HTR-8/SVneo (cell line): ENCODE measurements around the gene EGF.

Experiments
- DNase-seq: peaks from one replicate; pipeline ENCODE4 v3.0.0; 2011; ENCODE audit warnings: low spot score, mixed read lengths; ENCODE audit not compliant: insufficient read length
- FAIRE-seq: peaks from 2 replicates; lab custom pipeline; 2011; peaks lifted over from hg19 to GRCh38; lab: Jason Lieb, UNC

The EGF gene

DNA sequence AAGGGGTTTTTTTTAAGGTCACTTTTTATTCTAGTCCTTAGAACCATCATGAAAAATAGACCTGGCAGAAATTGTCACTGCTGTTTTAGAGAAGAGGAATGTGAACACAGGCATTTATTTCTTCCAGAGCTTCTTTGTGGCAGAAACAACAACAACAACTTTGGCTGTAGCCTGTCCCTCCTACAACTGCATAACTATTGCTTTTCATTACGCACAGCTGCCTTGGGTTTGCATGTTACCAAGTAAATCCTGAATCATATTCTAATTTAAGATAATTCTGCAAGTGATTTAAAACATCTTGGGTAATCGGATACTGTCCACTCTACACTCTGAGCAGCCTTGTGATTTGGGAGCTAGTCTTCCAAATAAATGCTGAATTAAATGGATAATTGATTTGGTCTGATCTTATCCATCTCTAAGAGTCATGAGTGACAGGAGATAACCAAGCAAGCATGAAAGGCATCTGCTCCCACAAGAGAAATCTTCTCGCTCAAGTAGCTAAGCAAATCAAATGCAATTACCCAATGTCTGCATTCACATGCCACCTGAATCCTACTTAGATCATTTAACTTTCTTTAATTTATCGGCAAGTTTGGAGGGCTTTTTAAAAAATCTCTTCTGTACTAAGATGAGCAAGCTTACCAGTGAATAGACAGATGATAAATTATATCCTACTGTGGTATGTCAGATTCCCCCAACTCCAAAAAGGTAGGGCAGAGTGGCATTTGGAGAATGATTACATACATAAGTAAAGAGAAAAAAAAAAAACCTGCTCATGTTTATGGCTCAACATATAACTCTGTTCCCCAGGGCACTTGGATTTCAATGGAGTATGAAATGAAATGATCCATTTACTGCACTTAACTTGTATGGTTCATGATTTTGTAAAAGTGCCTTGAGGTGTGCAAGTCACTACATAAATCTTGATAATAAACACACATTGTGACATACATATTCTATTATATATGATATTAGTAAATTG lies 73.6 kb downstream of the EGF start:
- DNase-seq: no peak
- FAIRE-seq: no peak

DNA sequence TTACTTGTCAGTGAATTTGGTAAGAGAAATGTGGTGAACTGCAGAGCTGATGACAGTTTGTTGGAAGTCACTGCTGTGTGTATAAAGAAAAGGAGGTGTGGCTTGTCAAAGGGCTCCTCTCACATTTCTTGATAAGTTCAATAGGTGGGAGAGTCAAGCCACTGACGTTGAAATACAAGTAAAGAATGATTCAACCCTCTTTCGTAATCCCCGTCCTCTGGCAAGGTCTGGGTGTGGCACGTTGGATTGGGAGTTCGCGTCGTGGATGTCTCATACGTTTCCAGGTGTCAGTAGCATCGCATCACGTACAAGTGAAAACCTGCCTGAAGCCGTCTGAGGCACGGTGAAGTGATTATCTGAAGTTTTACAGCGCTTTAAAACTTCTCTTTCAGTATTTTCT lies 76.4 kb downstream of the EGF start:
- FAIRE-seq: no peak
- DNase-seq: peak; percentile 20

DNA sequence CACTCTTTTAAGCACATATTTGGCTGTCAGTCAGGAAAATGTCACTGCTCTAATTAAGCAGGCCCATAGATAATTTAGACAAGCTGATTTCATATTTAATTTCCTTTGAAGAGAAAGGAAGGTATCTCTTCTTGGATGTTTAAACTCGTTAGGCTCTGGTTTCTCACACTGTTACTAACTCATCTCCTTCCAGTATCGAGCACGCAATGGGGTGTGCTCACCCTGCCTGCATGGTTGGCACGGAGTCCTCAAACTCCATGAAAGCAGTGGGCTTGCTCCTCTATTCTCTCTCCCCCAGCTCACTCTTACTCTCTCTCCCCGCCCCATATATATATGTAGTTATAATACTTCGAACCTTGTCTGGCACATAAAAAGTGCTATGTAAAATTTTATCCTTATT lies 76.9 kb downstream of the EGF start:
- FAIRE-seq: no peak

DNA sequence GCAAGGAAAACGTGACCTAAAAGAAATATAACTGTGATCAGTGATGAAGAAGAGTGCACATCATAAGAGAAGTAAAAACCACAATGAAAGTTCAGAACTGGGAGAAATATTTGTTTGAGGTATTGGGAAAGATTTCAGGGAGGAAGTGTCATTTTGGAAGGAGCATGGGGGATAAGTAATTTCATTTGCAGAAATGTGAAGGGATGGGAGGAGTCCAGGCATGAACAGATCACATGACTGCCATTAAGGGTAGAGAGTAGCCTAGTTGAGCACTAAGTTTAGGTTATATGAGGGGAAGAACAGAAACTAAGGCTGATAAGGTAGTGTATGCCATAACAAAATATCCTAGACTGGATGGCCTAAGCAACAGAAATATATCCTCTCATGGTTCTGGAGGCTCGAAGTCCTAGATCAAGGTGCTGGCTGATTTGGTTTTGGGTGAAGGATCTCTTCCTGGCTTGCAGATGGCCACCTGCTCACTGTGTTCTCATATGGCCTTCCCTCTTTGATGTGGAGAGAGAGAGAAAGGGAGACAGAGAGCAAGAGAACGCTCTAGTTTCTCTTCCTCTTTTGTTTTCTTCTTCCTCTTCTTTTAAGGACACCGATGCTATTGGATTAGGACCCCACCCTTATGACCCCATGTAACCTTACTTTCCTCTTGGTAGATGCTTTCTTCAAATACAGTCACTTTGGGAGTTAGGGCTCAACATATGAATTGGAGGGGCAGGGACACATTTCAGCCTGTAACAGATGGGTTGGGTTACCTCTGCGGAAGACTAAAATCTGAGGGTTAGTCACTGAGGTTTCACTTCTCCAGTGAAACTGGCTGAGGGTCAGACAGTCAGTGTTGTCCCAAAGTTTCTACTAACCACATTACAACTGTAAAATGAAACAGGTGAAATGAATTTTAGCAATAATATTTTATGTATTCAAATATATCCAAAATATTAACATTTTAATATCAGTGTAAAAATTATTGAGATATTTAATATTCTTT lies 77.9 kb downstream of the EGF start:
- no peak for DNase-seq

More for the DNA sequence above, 76.9 kb downstream of the EGF start:
- DNase-seq: no peak

DNA sequence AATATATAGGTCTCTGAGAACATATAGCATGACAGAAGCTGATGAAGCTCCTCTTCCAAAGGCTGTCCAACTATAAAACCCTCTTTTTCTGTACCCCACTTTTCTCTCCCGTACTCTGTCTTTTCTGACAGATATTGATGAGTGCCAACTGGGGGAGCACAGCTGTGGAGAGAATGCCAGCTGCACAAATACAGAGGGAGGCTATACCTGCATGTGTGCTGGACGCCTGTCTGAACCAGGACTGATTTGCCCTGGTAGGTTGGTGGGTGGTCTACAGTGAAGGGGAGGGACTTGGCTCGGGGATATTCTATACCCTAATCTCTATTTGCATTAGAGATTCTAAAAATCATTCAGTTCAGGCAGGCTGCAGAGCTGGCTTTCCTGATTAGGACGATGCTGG lies 80.4 kb downstream of the EGF start:
- FAIRE-seq: no peak
- DNase-seq: no peak

More for the DNA sequence above, 77.9 kb downstream of the EGF start:
- no peak for FAIRE-seq

DNA sequence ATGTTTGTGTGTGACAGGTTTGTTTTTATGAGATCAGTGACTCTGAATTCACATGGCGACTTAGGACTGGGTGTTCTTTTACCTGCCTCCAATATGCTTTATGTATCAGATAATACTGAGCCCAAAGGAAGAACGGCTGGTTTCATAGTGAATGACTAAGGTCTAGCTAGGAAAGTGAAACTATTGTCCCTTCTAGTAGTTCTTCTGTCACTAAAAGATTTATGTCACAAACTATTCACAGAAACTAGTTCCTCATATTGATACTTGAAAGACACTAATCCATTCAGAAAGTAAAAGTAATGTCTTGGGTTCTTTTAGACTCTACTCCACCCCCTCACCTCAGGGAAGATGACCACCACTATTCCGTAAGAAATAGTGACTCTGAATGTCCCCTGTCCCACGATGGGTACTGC lies 81.7 kb downstream of the EGF start:
- no peak for FAIRE-seq
- no peak for DNase-seq

DNA sequence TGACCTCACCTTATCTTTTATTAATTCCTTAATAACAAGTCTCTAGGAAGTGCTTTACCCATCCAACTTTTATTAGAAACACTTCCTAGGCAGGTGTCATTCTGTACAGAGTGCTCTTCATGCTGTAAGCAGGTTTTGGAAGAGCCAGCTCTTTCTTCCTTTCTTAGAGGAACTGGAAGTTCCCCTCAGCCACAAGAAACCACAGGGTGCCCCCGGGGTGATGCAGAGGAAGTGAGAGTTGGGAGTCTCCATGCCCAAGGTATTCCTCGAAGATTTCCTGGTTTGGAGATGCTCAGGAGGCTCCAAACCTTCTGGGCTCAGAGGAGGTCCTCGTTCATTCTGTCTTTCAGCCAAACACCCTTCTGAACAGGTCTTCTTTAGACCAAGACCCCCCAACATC lies 83.8 kb downstream of the EGF start:
- FAIRE-seq: no peak
- no peak for DNase-seq

DNA sequence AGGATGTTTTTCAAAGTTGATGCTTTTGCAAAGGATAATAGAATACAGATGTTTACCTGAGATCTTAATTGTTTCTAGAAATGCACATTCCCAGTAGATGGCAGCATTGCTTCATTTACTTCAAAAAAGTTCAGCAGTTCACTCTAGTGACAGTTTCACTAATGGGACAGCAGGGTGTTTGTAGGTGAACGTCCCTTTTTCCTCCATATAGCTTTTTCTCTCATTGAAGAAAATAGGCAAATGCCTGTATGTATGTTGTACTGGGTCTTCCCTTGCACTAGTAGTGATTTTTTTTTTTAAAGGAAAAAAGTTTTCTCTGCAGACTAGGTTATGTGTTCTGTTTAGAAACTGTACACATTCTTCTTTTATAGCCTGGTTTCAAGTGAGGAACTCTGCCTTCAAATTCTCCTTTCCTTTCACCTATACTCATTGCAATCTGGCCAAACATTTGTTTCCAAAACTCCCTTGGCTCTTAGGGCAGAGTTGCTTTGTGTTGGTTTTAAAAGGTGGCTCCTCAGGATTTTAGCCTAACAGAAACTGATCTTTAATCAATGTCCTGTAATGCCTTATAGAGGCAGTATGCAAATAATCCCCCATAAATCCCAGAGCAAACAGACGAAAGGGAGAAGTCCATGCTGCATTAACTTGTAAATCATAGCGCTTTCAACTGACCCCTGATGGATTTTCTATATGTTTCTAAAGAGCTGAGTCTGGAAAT lies 86.3 kb downstream of the EGF start:
- peak; percentile 62 for DNase-seq
- FAIRE-seq: no peak

DNA sequence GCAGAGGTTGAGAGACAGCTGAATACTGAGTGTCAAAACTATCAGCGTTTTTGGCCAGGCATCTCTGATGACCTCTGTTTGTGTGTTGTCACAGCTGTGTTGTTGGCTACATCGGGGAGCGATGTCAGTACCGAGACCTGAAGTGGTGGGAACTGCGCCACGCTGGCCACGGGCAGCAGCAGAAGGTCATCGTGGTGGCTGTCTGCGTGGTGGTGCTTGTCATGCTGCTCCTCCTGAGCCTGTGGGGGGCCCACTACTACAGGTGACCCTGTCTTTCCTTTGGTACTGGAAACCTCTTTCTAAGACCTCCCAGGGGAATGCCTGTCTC lies 86.9 kb downstream of the EGF start:
- no peak for FAIRE-seq
- DNase-seq: no peak

DNA sequence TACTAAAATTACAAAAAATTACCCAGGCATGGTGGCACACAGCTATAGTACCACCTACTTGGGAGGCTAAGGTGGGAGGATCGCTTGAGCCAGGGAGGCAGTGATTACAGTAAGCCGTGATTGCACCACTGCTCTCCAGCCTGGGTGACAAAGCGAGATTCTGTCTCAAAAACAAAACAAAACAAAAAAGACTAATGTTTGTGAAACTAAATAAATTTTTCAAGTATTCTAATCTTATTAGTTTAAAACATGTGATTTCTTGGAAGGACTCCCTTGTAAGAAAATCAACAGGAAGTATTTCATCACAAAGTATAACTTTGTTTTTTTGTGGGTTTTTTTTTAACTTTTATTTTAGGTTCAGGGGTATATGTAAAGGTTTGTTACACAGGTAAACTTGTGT lies 89.6 kb downstream of the EGF start:
- DNase-seq: no peak
- no peak for FAIRE-seq

DNA sequence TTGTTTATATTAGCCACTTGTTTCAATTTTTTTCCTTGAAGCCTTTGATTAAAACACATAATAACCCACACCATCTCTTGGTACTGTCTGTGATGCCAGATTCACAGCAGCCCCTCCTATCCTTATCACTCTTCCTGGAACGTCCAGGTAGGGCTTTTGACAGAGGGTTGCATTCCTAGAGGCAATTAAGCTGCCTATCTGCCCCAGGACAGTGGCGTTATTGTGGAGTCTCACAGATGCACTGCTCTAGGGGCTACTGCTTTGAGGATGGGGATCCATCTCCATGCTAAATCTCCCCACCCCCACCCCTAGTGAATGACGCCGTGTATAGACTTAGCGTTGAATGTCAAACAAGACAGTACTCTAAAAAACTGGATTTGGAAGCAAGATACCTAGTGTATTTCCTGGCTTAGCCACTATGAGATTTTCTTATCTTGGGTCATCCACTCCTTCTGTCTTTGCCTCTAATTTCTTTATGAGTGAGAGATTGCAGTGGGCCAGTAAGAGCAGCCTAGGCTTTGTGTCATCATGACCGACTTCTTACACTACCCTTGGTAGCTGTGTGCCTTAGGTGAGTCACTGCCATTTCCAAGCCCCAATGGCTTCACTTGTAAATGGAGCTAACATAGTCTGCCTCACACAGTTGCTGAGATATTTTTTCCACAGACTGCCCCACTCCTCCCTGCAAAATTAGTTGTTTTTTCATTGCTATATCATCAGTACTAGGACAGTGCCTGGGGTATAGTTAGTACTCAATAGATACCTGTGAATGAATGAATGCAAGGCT lies 90.9 kb downstream of the EGF start:
- DNase-seq: no peak
- FAIRE-seq: no peak

DNA sequence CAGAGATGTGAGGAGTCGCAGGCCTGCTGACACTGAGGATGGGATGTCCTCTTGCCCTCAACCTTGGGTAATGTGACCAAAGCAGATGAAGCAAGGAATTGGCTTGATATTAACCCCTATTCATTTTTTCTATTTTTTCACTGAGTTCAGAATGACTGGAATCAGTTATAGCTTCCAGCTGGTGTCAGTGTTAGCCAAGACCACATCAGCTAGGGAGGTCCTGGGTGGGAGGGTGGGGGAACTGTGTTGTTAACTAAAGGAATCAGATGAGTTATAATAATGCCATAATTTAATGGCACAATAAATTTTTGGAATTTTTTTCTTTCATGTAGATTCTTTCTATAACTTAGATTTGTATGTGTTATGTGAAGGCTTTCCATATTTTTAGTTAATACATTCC lies 91.9 kb downstream of the EGF start:
- FAIRE-seq (no peak), DNase-seq (no peak)

DNA sequence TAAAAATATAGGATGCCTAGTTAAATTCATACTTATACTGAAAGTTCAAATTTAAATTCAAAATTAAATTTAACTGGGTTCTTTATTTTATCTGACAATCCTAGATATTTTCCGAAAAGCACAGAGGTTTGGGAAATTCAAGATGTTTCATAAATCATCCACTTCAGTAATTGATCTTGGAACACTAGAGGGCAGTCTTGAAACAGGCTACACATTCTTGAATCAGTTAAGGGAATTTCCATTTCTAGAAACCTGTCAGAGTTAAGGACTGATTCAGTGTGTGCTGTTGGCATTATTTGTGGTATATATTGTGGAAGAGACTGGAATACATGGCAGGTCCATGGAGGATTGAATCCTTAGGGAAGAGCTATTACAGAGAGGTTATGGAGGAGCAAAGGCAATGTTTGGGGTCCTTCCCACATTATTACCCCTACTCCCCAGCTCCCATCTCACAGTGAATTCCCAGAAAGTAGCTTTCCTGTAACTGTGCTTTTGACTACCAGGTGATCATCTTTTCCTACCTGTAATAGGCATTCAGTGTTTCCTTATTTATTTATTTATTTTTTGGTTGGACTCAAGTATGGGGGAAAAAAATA lies 92.9 kb downstream of the EGF start:
- peak; percentile 62 for DNase-seq
- no peak for FAIRE-seq

DNA sequence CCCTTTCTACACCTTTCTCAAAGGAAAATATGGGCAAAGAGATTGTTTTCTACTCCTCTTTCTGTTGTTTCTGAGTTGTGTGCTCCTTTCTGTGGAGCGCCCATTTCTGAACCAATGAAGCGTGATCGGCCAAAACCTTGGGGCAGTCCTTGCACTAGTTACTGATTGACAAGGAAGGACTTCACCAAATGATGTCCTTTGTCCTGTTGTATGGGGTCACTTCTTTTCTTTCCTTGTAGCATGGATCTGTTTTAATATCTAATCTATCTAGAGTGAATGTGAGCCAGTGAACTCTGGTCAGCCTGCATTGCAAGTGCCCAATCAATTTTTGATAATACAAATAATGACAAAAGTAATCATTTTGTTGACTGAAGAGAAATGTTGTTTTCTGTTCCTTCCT lies 94.5 kb downstream of the EGF start:
- FAIRE-seq (no peak), DNase-seq (no peak)

DNA sequence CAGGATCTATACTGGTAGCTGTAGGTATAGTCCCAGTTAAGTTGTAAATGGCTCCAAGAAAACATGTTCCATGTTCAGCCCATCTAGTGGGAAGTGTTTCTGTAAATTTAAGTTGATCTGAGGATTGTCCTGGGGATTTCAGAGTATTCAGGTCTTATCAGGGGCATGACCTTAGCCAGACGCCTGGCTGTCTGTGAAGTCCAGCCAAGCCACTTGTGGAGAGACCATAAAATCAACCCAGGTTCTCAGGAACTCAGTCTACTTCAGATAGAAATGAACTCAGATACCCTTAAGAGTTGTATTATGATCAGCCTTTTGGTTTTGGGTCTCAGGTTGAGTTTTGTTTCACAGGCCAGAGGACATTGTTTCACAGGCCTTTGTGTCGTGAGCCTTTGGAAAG lies 95.9 kb downstream of the EGF start:
- no peak for FAIRE-seq

DNA sequence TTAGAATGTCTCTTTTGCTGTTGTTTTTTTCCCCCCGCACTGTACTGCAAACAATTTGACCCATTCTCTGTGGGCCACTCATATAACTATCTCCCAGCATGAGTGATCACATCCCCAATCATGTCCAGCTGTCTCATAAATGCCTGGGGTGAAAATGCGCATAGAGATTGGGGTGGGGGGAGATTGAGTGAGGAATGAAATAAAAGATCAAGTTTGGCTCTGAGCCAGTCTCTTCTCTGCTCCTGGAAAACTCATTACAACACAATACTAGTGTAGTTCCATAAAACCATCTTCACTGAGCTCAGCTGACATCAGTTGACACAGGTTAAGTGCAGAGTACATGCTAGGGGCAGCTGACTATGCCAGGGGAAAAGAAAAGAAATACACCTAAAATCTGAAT lies 96.9 kb downstream of the EGF start:
- no peak for DNase-seq
- FAIRE-seq: no peak

More for the DNA sequence above, 95.9 kb downstream of the EGF start:
- DNase-seq: no peak

DNA sequence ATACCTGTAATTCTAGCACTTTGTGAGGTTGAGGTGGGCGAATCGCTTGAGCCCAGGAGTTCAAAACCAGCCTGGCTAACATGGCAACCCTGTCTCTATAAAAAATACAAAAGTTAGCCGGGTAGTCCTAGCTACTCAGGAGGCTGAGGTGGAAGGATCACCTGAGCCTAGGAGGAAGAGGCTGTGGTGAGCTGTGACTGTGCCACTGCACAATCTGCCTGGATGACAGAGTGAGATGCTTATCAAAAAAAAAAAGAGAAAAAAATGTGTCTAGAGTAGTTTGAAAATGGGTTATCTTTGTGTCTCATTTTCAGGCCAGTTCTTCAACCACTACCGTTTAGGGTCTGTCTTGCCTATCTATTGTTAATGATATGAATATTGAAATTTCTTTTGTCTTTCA lies 98.1 kb downstream of the EGF start:
- no peak for FAIRE-seq
- no peak for DNase-seq

DNA sequence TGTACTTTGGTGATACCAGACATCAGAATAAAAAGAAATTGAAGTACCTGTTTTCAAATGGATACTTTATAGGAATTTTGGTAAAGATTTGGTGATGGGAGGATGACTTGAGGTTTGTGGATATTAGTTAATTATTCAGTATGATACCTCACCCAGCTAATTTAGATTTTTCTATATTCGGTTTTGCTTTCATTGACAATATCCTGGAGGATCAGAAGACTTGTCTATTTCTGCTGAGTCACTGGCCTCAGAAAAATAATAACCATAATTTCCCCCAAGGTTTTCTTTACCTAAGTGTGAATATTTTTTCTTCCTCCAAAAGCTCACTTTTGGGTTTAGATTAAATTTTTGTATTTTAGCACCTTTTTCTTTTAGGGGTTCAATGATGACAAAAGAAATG lies 100.2 kb downstream of the EGF start:
- DNase-seq (no peak), FAIRE-seq (no peak)

DNA sequence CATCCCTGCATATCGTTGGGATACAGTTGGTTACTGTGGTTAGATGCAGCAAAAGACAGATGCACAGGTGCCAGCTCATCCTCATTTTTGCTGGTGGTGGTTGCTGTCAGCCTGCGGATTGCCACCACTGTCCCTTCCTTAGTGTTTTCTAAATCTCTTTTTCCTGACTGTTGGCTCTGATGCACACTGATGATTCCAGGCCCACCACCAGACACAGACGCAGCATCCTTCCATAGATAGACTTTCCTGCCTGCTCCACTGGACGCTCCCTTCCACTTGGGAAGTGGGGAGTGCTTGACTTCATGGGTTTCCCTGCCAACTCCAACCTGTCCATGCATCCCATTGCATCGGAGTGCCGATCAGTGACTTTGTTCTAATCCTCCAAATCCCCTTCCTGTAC lies 101.5 kb downstream of the EGF start:
- no peak for FAIRE-seq
- DNase-seq: no peak
